Psoas muscle (tissue), 8 donors: ENCODE measurements around the gene IFI27. TPM values are rescaled to one million over a fixed set of nuclear protein-coding genes. Genes with fewer than 3 reads are reported as not detected.

ENCODE experiments used
- ATAC-seq, 4 donors: fragments of 200-7000 bp; cut with Tn5 transposase; one replicate each; pipeline ENCODE4 v1.9.1; 2020; ENCODE audit warnings: moderate library complexity in 3 of 4, mild to moderate bottlenecking in 2 of 4
- DNase-seq, 2 donors: peaks; one replicate each; pipeline ENCODE4 v3.0.0-alpha.2; 2020
- H3K27ac ChIP-seq: fragments of 200-600 bp; one replicate; pipeline ENCODE4 v1.8.0; 2022
- H3K27me3 ChIP-seq, 3 donors: fragments of 200-600 bp in 1 of 3; one replicate each; pipeline versions ENCODE4 v1.6.1 to v1.8.0; 2013 to 2022; ENCODE audit warnings: low read length in 2 of 3, mild to moderate bottlenecking in 2 of 3, moderate library complexity in 1 of 3; ENCODE audit not compliant: insufficient read depth in 3 of 3
- H3K36me3 ChIP-seq, 2 donors: fragments of 200-600 bp in 1 of 2; one replicate each; pipeline versions ENCODE4 v1.6.1 to v1.8.0; 2013 to 2022; ENCODE audit warnings: low read depth in 1 of 2, mild to moderate bottlenecking in 1 of 2, moderate library complexity in 1 of 2; ENCODE audit not compliant: insufficient read depth in 1 of 2
- H3K4me1 ChIP-seq: fragments of 200-600 bp; one replicate; pipeline ENCODE4 v1.8.0; 2022
- H3K4me3 ChIP-seq: fragments of 200-600 bp; one replicate; pipeline ENCODE4 v1.8.0; 2022; ENCODE audit warnings: mild to moderate bottlenecking
- H3K9me3 ChIP-seq: fragments of 200-600 bp; one replicate; pipeline ENCODE4 v1.8.0; 2022
- WGBS, 3 donors: extraction: QIAGEN DNeasy Blood & Tissue Kit; methylation state at CpG; one replicate each; pipeline versions ENCODE4 v1.1.6 to v1.1.7; 2013; 5-methylcytosine and 5-hydroxymethylcytosine counted together
- intact Hi-C, 2 donors: fragments of 100-400 bp; cut with DNase I; formaldehyde crosslinking; loops; one replicate each; pipeline versions ENCODE4 v1.11.0 to v1.14.2; 2022
- polyA plus RNA-seq, 3 donors: library from polyadenylated mRNA; stranded (reverse); fragments of 200-250 nt; gene quantifications; one replicate each; pipeline ENCODE4 v1.2.3, GENCODE V29; 2013
- total RNA-seq, 4 donors: library from RNA; stranded (reverse); fragmentation: NEBNext Ultra II Directional in 2 of 4; extraction: Animal tissue kit (Norgen Biotek cat#: 25700) in 2 of 4; gene quantifications; one replicate each; pipeline versions ENCODE4 v1.2.1 to v1.2.4, GENCODE V29; 2021 to 2023
- TF ChIP-seq, protein P1 (sequence below): fragments of 200-600 bp; IDR thresholded peaks from one replicate; pipeline ENCODE4 v1.8.0; 2022; ENCODE audit warnings: antibody characterized with exemption
- donor health status: healthy with polysubstance abuse.
- donor health status: DM: no; HTN: no; CAD: no; lungs with moderate emphysema.
- donor health status: Bipolar disorder and iron deficiency.
- donor health status: healthy.
- donor health status: DM: yes; HTN: yes; CAD: no.
- donor health status: DM: no; HTN: no; CAD: no.
- donor health status: DM: no; HTN: no; CAD: no.
- donor health status: DM: yes; HTN: yes; CAD: no.

Gene IFI27
- total and polyA plus RNA-seq, 7 donors = 52.8 to 229 (median 95.2) TPM

DNA sequence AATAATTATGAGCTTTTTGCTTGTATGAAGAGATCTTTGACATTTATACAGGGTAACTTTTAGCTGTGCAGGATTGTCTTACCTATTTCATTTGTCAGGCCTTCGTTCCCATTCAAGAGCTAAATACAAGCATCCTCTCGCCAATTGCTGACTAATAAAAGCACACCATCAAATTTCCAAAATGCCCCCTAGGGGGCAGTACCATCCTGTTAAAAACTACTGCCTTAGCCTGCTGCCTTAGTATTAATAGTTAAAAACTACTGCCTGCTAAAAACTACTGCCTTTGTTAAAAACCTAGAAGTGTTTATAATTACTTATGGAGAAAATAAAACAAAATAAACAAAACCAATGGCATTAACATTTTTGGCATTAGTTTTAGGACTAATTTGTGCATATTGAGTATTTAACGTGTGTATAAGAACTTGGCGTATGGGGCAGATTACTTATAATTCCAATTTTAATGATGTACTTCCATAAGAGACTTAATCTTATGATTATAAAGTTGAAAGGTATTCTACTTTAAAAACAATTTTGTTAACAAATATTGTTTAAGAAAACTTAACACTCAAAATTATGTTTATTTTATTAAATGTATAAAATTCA is 21.9 kb downstream of the IFI27 start:
- Histone ChIP-seq H3K9me3 (no peaks in the 10 kb centered on the region), H3K4me3 (no peak overlapping the region), H3K27me3 (no peaks in the 10 kb centered on the region), H3K4me1 (no peaks in the 10 kb centered on the region), H3K27ac (no peak overlapping the region), H3K36me3 (no peaks in the 10 kb centered on the region)
- intact Hi-C loops = loop anchor here in 1 of 2 donors (10.0 kb wide), 1 partner anchor 352 kb away; no protein-coding TSS in a partner anchor
- TF ChIP-seq, protein P1, sequence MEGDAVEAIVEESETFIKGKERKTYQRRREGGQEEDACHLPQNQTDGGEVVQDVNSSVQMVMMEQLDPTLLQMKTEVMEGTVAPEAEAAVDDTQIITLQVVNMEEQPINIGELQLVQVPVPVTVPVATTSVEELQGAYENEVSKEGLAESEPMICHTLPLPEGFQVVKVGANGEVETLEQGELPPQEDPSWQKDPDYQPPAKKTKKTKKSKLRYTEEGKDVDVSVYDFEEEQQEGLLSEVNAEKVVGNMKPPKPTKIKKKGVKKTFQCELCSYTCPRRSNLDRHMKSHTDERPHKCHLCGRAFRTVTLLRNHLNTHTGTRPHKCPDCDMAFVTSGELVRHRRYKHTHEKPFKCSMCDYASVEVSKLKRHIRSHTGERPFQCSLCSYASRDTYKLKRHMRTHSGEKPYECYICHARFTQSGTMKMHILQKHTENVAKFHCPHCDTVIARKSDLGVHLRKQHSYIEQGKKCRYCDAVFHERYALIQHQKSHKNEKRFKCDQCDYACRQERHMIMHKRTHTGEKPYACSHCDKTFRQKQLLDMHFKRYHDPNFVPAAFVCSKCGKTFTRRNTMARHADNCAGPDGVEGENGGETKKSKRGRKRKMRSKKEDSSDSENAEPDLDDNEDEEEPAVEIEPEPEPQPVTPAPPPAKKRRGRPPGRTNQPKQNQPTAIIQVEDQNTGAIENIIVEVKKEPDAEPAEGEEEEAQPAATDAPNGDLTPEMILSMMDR = peak; percentile 74
- WGBS, 3 donors = 45 to 51% (median 46%) methylated on average over 4 of the region's 4 CpGs
- no peak for DNase-seq
- peak in 3 of 4 donors; percentile 47 to 53 (median 48) for ATAC-seq

DNA sequence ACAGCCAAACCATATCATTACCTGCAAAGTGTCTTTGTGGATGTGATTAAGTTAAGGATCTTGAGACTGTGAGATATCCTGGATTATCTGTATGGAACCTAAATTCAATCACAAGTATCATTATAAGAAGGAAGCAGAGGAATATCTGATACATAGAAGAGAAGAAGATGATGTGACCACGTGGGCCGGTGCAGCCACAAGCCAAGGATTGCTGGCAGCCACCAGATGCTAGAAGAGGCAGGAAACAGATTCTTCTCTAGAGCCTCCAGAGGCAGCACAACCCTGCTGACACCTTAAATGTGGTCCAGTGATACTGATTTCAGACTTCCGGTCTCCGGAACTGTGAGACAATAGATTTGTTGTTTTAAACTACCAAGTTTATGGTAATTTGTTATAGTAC is 24.9 kb downstream of the IFI27 start:
- H3K9me3 ChIP-seq = no peaks in the 10 kb centered on the region
- H3K4me1 ChIP-seq = no peaks in the 10 kb centered on the region
- 71 to 81% (median 73%) methylated on average over 4 of the region's 4 CpGs for WGBS, 3 donors
- DNase-seq = no peak
- no peaks in the 10 kb centered on the region for H3K27me3 ChIP-seq
- TF ChIP-seq, protein P1 = no peak
- no peaks in the 10 kb centered on the region for H3K36me3 ChIP-seq
- H3K4me3 ChIP-seq = no peak overlapping the region
- no peak for ATAC-seq
- intact Hi-C loops = loop anchor here (2.0 to 10.0 kb wide), 5 partner anchors 39 to 349 kb away; partner anchors contain the start of genes DDX24 (in 1 of the 2), IFI27L1 (in 1 of the 2) and PPP4R4 (in 1 of the 2)
- no peak overlapping the region for H3K27ac ChIP-seq

DNA sequence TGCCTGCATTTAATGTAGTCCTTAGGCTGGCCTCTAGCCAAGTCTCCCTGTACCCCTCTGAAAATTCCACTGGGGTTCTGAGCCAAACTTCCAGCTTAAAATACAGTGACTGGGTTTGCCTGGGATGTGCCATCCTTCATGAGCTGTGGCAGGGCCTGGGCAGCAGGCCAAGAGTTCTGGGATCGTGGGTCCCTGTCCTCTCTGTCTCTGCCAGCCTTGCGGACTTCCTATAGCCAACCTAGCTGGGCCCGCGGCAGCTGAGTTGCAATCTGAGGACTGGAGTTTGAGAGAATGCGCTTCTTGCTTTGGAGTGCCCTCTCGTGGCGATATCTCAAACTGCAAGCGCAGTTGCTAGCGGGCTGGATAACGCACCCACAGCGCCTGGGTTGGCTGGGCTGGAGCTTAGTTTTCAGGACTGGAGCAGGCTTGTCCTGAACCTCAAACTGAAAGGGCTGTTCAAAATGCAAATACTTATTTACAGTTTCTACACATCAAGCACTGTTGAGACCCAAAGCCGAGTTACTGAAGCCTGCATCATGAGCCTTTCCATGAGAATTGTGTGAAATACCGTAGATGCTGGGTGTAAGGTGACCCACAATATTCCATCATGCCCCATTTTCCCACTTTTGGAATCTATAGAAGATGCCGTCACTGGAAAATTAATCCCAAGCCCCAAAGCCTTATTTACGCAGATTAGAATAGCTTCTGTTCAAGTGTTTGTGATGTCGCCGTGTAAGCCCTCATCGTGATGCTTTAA is 26.2 kb downstream of the IFI27 start:
- H3K4me1 ChIP-seq = no peaks in the 10 kb centered on the region
- H3K27me3 ChIP-seq = no peaks in the 10 kb centered on the region
- intact Hi-C loops = loop anchor here (1.0 to 10.0 kb wide), 6 partner anchors 41 to 348 kb away; partner anchors contain the start of genes DDX24 (in 1 of the 2) and IFI27L1 (in 1 of the 2)
- WGBS, 3 donors = 29 to 32% (median 30%) methylated on average over 18 of the region's 18 CpGs
- H3K9me3 ChIP-seq = no peaks in the 10 kb centered on the region
- no peak overlapping the region for H3K4me3 ChIP-seq
- ATAC-seq = peak; percentile 90 to 98 (median 94)
- TF ChIP-seq, protein P1 = peak; percentile 99
- DNase-seq = peak; percentile 87 to 92
- no peak overlapping the region for H3K27ac ChIP-seq
- H3K36me3 ChIP-seq = no peaks in the 10 kb centered on the region

DNA sequence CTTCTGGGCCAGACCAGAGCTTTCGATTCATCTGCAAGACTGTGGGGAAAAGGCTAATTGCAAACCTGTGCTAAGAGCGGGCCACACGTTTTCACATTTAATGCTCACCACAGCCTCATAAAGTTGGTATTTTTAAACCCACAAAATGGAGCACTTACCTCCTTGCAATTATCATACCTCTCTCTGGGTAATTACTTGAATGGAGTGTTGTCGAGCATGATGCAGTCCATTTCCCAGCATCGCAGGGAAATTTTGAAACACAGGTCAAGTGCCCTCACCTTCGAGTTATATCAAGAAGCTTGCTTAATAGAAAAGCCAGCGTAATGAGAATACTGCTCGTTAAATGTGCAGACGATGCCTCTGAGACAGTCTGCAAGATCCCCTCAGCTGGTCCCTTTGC is 27.7 kb downstream of the IFI27 start:
- TF ChIP-seq, protein P1 = no peak
- Histone ChIP-seq H3K27ac (no peak overlapping the region), H3K4me1 (no peaks in the 10 kb centered on the region), H3K27me3 (no peaks in the 10 kb centered on the region), H3K9me3 (no peaks in the 10 kb centered on the region), H3K4me3 (no peak overlapping the region), H3K36me3 (no peaks in the 10 kb centered on the region)
- DNase-seq = no peak
- WGBS, 3 donors = 87 to 91% (median 88%) methylated on average over 9 of the region's 9 CpGs
- no peak for ATAC-seq
- intact Hi-C loops = loop anchor here (5.0 to 10.0 kb wide), 4 partner anchors 39 to 347 kb away; partner anchors contain the start of genes DDX24 (in 1 of the 2) and IFI27L1 (in 1 of the 2)
